MCF 10A (cell line): ENCODE measurements around the gene RUNX3. TPM values are rescaled to one million over a fixed set of nuclear protein-coding genes. Genes with fewer than 3 reads are reported as not detected.

Source experiments
- BruUV-seq: library from RNA; stranded (reverse); fragments of 400-500 nt; replicated peaks from 2 replicates; lab custom pipeline; 2021; lab: Mats Ljungman, UMichigan
- CTCF ChIA-PET: fragments of 300-600 bp; sonication (Branson Sonifier 250); formaldehyde crosslinking; extraction: SDS; loops from one replicate; lab custom pipeline; 2021; ENCODE audit warnings: antibody characterized with exemption, inconsistent platforms; lab: Yijun Ruan, JAX
- POLR2A ChIA-PET: fragments of 300-600, 350-650 bp; sonication (Branson Sonifier 250); formaldehyde crosslinking; extraction: SDS; loops from one replicate; lab custom pipeline; 2020; ENCODE audit warnings: antibody characterized with exemption, inconsistent platforms; lab: Yijun Ruan, JAX
- DNase-seq: peaks from one replicate; pipeline ENCODE4 v3.0.0-alpha.2; 2018; ENCODE audit not compliant: unreplicated experiment
- H3K27ac Mint-ChIP-seq: one replicate; pipeline ENCODE4 v1.8.0; 2022; ENCODE audit warnings: mild to moderate bottlenecking, low read depth, mixed read lengths; ENCODE audit not compliant: unreplicated experiment
- H3K27me3 Mint-ChIP-seq: one replicate; pipeline ENCODE4 v1.8.0; 2022; ENCODE audit warnings: mixed read lengths; ENCODE audit not compliant: insufficient read depth, unreplicated experiment
- H3K36me3 Mint-ChIP-seq: one replicate; pipeline ENCODE4 v1.8.0; 2022; ENCODE audit warnings: mild to moderate bottlenecking, moderate library complexity, mixed read lengths; ENCODE audit not compliant: insufficient read depth, unreplicated experiment
- H3K4me1 Mint-ChIP-seq: one replicate; pipeline ENCODE4 v1.8.0; 2022; ENCODE audit warnings: mixed read lengths; ENCODE audit not compliant: insufficient read depth, unreplicated experiment
- H3K4me3 Mint-ChIP-seq: one replicate; pipeline ENCODE4 v1.8.0; 2022; ENCODE audit warnings: mild to moderate bottlenecking, moderate library complexity, mixed read lengths; ENCODE audit not compliant: unreplicated experiment
- H3K9me3 Mint-ChIP-seq: one replicate; pipeline ENCODE4 v1.8.0; 2022; ENCODE audit warnings: mixed read lengths; ENCODE audit not compliant: unreplicated experiment
- CTCF ChIP-seq: fragments of 200-600 bp; IDR thresholded peaks from one replicate; pipeline ENCODE4 v1.8.0; 2022; ENCODE audit warnings: antibody characterized with exemption, mild to moderate bottlenecking; ENCODE audit not compliant: unreplicated experiment
- intact Hi-C: fragments of 100-400 bp; cut with micrococcal nuclease; formaldehyde crosslinking; loops from 2 replicates; pipeline ENCODE4 v1.14.1; 2022
- total RNA-seq: library from RNA; stranded (reverse); gene quantifications from 2 replicates; pipeline ENCODE4 v1.2.3, GENCODE V29; 2022

RUNX3 gene
- total RNA-seq, 1 experiment from 2014 or later, result not detected

GRCh38 chr1:24902471-24902891 lies 27.6 kb downstream of the RUNX3 start:
- peaks cover 11% of the 10 kb centered on the region for H3K27me3 Mint-ChIP-seq
- CTCF ChIA-PET, result interaction anchor here (0.7 kb wide), 1 partner anchor 220 kb away, joined by 4 read pairs; no protein-coding TSS in a partner anchor

GRCh38 chr1:24901791-24902470 lies 28.1 kb downstream of the RUNX3 start:
- ChIA-PET CTCF (interaction anchor here (0.6 kb wide), 1 partner anchor 203 kb away, joined by 3 read pairs; no protein-coding TSS in a partner anchor), POLR2A (no interaction called here)
- Mint-ChIP-seq H3K27ac (no peak overlapping the region), H3K36me3 (no peaks in the 10 kb centered on the region), H3K27me3 (peaks cover 11% of the 10 kb centered on the region), H3K4me1 (no peaks in the 10 kb centered on the region), H3K4me3 (no peak overlapping the region), H3K9me3 (no peaks in the 10 kb centered on the region)
- no peak for DNase-seq
- TF ChIP-seq CTCF, result no peak
- BruUV-seq, result no TSS peak
- intact Hi-C loops, result no loop called here

More at GRCh38 chr1:24902471-24902891, 27.6 kb downstream of the RUNX3 start:
- POLR2A ChIA-PET, result interaction anchor here (1.1 kb wide), 1 partner anchor 21 kb away, joined by 3 read pairs; no protein-coding TSS in a partner anchor
- H3K27ac Mint-ChIP-seq, result no peak overlapping the region
- intact Hi-C loops, result no loop called here
- H3K9me3 Mint-ChIP-seq, result no peaks in the 10 kb centered on the region
- BruUV-seq, result no TSS peak
- H3K4me1 Mint-ChIP-seq, result no peaks in the 10 kb centered on the region
- no peaks in the 10 kb centered on the region for H3K36me3 Mint-ChIP-seq
- H3K4me3 Mint-ChIP-seq, result no peak overlapping the region
- no peak for TF ChIP-seq CTCF
- DNase-seq, result no peak

GRCh38 chr1:24900985-24901781 lies 28.9 kb downstream of the RUNX3 start:
- CTCF ChIA-PET, result interaction anchor here (0.6 kb wide), 1 partner anchor 203 kb away, joined by 3 read pairs; no protein-coding TSS in a partner anchor
- no peak for TF ChIP-seq CTCF
- no peak for DNase-seq
- Mint-ChIP-seq H3K36me3 (no peaks in the 10 kb centered on the region), H3K4me3 (no peak overlapping the region), H3K27me3 (peaks cover 11% of the 10 kb centered on the region), H3K4me1 (no peaks in the 10 kb centered on the region), H3K27ac (no peak overlapping the region), H3K9me3 (no peaks in the 10 kb centered on the region)
- BruUV-seq, result no TSS peak
- POLR2A ChIA-PET, result no interaction called here
- intact Hi-C loops, result no loop called here

GRCh38 chr1:24900486-24900849 lies 29.6 kb downstream of the RUNX3 start:
- BruUV-seq, result no TSS peak
- H3K9me3 Mint-ChIP-seq, result no peaks in the 10 kb centered on the region
- intact Hi-C loops, result no loop called here
- ChIA-PET POLR2A (no interaction called here), CTCF (no interaction called here)
- peaks cover 11% of the 10 kb centered on the region for H3K27me3 Mint-ChIP-seq
- no peak overlapping the region for H3K4me3 Mint-ChIP-seq
- no peak overlapping the region for H3K27ac Mint-ChIP-seq
- no peaks in the 10 kb centered on the region for H3K4me1 Mint-ChIP-seq
- H3K36me3 Mint-ChIP-seq, result no peaks in the 10 kb centered on the region
- no peak for TF ChIP-seq CTCF
- DNase-seq, result no peak
